Kidney glomerular epithelial cell (primary cell): ENCODE results near the gene SPATA17.
A peak's percentile ranks its signal among the peaks of the same experiment; 100 is the strongest.
"Not testable (repeated sequence)": the region's sequence is repeated elsewhere in the genome, so short reads cannot be mapped to it uniquely, and the experiment has no call there.

Source experiments
- DNase-seq: peaks from one replicate; lab custom pipeline; 2025; lab: John Stamatoyannopoulos, UW

Gene SPATA17, protein sequence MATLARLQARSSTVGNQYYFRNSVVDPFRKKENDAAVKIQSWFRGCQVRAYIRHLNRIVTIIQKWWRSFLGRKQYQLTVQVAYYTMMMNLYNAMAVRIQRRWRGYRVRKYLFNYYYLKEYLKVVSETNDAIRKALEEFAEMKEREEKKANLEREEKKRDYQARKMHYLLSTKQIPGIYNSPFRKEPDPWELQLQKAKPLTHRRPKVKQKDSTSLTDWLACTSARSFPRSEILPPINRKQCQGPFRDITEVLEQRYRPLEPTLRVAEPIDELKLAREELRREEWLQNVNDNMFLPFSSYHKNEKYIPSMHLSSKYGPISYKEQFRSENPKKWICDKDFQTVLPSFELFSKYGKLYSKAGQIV

DNA sequence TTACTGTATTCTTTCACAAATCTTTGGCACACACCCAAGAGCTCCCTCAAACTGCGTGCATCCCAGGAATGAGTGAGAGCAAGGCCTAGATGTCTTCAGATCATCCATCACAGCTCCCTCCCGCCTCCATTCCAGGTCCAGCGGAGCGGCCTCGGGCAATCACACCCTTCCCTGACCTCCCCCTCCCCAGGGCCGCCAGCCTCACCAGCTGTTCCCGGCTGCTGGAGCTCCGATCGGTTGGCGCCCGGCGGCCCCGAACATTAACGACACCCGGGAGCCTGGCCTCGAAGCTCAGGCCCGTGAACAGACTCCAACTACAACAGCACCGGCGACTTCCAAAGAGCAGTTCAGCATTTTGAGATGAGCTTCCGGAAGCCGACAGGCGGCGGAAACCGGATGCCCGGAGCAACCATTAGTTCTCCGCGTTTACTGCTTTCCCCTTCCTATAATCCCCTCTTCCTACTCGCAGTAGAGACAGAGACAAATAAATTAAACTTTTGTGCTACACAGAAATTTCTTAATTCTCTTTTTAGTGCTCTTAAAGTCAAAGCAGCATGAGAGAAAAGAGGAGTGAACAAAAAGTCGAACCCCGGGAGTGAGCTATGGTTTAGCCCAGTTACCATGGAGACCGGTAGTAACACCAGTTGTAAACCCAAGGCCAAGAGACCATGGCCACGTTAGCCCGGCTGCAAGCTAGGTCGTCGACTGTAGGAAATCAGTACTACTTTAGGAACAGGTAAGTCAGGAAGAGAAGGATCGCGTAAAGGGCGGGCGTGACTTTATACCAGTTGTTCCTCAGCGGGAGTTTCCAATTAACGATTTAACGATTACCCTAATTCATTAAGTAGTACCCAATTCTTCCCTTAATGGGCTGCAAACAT, at the start of gene SPATA17, which contains the start of gene GPATCH2:
TSS of gene SPATA17 (plus strand) at position 634 of the 881 bp plus-strand sequence. CDS start at position 669, 35 bp downstream.
TSS of gene GPATCH2 (minus strand) at position 380 of the 881 bp plus-strand sequence. CDS start at position 261, 119 bp downstream.
- peak; percentile 89 for DNase-seq

DNA sequence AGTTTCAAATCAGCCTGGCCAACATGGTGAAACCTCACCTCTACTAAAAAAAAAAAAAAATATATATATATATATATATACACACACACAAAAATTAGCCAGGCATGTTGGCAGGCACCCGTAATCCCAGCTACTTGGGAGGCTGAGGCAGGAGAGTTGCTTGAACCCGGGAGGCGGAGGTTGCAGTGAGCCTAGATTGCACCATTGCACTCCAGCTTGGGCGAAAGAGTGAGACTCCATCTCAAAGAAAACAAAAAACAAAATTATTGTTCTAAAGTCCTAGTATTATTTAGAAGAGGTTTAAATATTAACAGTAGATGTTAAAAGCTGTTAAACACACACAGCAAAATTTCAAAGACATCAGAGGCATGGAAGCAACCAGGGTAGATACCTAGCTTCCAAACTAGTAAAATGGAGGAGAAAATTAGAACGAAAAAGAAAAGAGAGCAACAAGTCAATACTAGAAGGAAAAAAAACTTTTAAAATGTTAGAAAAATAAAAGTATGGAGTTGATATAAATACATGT, 46.8 kb upstream of the SPATA17 start:
- not testable (repeated sequence) for DNase-seq

GRCh38 chr1:217585577-217585976, 45.6 kb upstream of the SPATA17 start:
- no peak for DNase-seq

- no peak for DNase-seq
Measured at GRCh38 chr1:217586586-217586985, 44.6 kb upstream of the SPATA17 start.

DNA sequence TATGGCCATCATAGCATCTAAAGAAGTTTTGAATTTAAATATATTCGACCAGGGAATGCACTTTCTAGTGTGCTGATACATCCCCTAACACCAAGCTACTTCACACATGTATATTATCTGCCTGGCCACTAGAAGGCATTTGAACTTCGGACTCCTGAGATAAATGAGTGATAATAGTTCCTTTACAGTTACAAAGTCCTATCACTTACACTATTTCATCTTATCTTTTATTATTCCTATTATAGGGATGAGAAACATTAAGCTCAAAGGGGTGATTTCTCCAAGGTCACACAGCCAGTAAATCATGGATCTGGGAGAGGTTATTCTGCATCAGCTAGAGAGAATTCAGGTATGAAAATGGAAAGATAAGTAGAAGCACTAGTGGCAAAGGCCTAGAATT, 40.5 kb upstream of the SPATA17 start:
- DNase-seq = no peak

GRCh38 chr1:217599154-217599553, 32.0 kb upstream of the SPATA17 start:
- DNase-seq = no peak

- no peak for DNase-seq
Measured at GRCh38 chr1:217602380-217602779, 28.8 kb upstream of the SPATA17 start.

- DNase-seq = no peak
Measured at GRCh38 chr1:217605390-217605789, 25.8 kb upstream of the SPATA17 start.

- DNase-seq = no peak
Measured at GRCh38 chr1:217614200-217614712, 16.9 kb upstream of the SPATA17 start.

- no peak for DNase-seq
Measured at GRCh38 chr1:217617126-217617525, 14.0 kb upstream of the SPATA17 start.

DNA sequence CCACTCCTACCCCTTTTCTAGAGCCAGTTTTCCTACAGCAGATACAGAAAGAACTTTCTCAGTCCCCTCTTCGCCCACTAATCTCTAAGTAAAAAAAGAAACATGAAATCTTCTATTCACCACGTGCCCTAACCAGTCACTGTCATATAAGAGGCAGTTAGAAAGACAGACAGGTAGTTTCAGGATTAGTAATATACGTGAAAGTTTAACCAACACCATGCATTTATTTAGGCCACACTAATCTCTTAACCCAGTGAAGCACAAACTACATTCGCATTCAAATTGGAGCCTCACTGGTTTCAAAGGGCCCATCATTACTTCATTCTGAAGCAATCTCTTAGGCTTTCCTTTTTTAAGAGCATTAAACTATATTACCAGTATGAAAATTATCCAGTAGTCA, 10.3 kb upstream of the SPATA17 start:
- DNase-seq = no peak

GRCh38 chr1:217622042-217622441, 9.1 kb upstream of the SPATA17 start:
- DNase-seq = no peak

- no peak for DNase-seq
Measured at GRCh38 chr1:217626321-217626720, 4.8 kb upstream of the SPATA17 start.

- no peak for DNase-seq
Measured at GRCh38 chr1:217627431-217627830, 3.7 kb upstream of the SPATA17 start.

- DNase-seq = no peak
Measured at GRCh38 chr1:217642455-217642854, 11.3 kb downstream of the SPATA17 start.

- DNase-seq = no peak
Measured at GRCh38 chr1:217647791-217648190, 16.6 kb downstream of the SPATA17 start.

DNA sequence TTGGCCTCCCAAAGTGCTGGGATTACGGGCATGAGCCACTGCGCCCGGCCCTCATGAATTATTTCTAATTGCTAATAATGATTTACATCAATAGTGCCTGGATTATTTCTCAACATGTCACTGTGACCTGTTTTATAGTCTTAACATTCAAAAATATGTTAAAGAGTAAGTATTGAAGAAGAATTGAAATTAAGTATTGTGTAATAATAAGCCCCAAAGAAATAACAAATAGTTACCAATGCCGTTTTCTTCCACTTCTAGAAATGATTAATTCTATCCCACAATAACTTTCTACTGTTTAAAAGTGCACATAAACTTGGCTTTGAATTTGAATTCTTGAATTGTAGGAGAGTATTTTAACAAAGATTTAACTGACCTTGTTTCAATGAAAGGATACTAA, 19.5 kb downstream of the SPATA17 start:
- DNase-seq = no peak

DNA sequence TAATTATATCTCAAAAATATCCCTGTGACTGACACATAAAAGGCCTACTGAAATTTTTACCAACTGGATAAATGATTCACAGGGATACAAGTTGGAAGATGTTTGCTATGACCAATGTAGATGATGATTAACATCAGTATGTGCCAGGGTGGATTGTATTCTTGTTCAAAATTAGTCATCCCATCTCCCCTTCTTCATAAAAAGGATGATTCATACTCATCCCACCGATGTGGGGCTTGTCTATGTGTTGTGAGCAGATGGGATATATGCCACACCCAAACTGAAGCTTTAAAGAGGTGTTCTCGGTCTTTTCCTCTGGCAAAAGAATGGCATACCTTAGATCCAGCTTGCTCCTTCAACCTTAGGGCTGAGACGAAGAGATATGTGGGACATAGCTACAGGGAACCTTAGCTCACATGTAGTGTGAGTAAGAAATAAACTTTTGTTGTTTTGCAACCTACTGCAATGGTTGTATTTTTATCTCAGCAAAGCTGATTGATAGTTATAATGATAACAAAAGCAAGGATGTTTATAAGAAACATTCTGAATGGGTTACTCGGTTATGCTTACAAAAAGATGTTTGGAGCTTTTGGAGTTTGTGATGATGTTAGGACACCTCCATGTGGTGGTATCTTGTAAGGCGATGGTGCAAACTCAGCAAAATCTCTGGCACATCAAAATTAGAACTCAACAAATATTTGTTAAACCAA, 29.4 kb downstream of the SPATA17 start:
- peak; percentile 93 for DNase-seq

- DNase-seq = no peak
Measured at GRCh38 chr1:217661407-217661806, 30.3 kb downstream of the SPATA17 start.

- DNase-seq = no peak
Measured at GRCh38 chr1:217668351-217668940, 37.3 kb downstream of the SPATA17 start.

DNA sequence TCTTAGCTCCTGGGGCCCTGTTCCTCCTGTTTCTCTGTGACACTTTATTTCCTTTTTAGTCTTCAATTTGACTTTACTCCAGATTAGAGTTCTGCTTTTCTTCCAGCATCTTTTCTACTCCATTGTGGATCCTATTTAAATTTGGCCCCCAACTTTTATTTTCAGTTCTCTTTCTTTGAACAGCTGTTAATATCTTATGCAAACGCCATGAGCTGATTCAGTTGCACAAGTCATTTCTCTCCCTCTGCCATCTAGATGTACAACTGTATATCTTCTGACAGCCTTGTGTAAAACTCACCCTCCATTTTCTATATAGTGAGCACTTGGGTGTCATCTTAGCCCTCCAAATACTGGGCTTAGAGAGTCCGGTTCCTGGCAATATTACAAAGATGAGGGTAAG, 42.2 kb downstream of the SPATA17 start:
- no peak for DNase-seq
